Fibroblast of gingiva (primary cell): ENCODE data around the gene GGT6.

Source experiments
- DNase-seq: peaks from one replicate; pipeline ENCODE4 v3.0.0-alpha.2; 2011; ENCODE audit warnings: low read depth

The GGT6 gene

GRCh38 chr17:4551141-4551540 lies 9.2 kb downstream of the GGT6 start:
- DNase-seq = no peak

- no peak for DNase-seq
Measured at GRCh38 chr17:4550534-4551039, 9.8 kb downstream of the GGT6 start.

GRCh38 chr17:4549781-4550533 lies 10.4 kb downstream of the GGT6 start:
- DNase-seq = no peak

GRCh38 chr17:4548721-4549531 lies 11.5 kb downstream of the GGT6 start:
- no peak for DNase-seq

GRCh38 chr17:4548061-4548461 lies 12.3 kb downstream of the GGT6 start:
- DNase-seq = no peak

- no peak for DNase-seq
Measured at GRCh38 chr17:4547118-4547906, 13.1 kb downstream of the GGT6 start.

- no peak for DNase-seq
Measured at GRCh38 chr17:4545217-4545951, 15.0 kb downstream of the GGT6 start.

- no peak for DNase-seq
Measured at GRCh38 chr17:4544951-4545216, 15.5 kb downstream of the GGT6 start.

- DNase-seq = no peak
Measured at GRCh38 chr17:4544135-4544950, 16.0 kb downstream of the GGT6 start.

GRCh38 chr17:4543557-4544026 lies 16.8 kb downstream of the GGT6 start:
- DNase-seq = no peak

GRCh38 chr17:4542726-4543191 lies 17.6 kb downstream of the GGT6 start:
- DNase-seq = no peak

GRCh38 chr17:4542003-4542725 lies 18.2 kb downstream of the GGT6 start:
- DNase-seq = no peak

GRCh38 chr17:4541328-4542002 lies 18.9 kb downstream of the GGT6 start:
- DNase-seq = no peak

GRCh38 chr17:4540687-4541327 lies 19.6 kb downstream of the GGT6 start:
- no peak for DNase-seq

- DNase-seq = no peak
Measured at GRCh38 chr17:4540224-4540651, 20.1 kb downstream of the GGT6 start.

- no peak for DNase-seq
Measured at GRCh38 chr17:4539576-4540223, 20.7 kb downstream of the GGT6 start.

GRCh38 chr17:4539025-4539424 lies 21.4 kb downstream of the GGT6 start:
- no peak for DNase-seq

GRCh38 chr17:4538236-4539002 lies 22.0 kb downstream of the GGT6 start:
- no peak for DNase-seq
